Liver (tissue), 9 donors: ENCODE data around the gene TMEM117. TPM values are rescaled to one million over a fixed set of nuclear protein-coding genes. Genes with fewer than 3 reads are reported as not detected.

Source experiments
- DNase-seq: peaks from one replicate; pipeline ENCODE4 v3.0.0-alpha.2; 2017; ENCODE audit warnings: low spot score
- H3K27ac ChIP-seq, 2 donors: one replicate each; pipeline ENCODE4 v1.7.0; 2013; ENCODE audit warnings: inconsistent platforms in 2 of 2, low read length in 2 of 2, control low read depth in 1 of 2, low read depth in 1 of 2, mild to moderate bottlenecking in 1 of 2
- H3K27me3 ChIP-seq, 4 donors: one replicate each; pipeline versions ENCODE4 v1.6.1 to v1.7.0; 2013; ENCODE audit warnings: low read length in 3 of 4, inconsistent platforms in 1 of 4, mild to moderate bottlenecking in 1 of 4, moderate library complexity in 1 of 4; ENCODE audit not compliant: control insufficient read depth in 4 of 4, insufficient read depth in 4 of 4
- H3K36me3 ChIP-seq, 4 donors: one replicate each; pipeline versions ENCODE4 v1.6.1 to v1.7.0; 2013; ENCODE audit warnings: low read length in 3 of 4, mild to moderate bottlenecking in 3 of 4, low read depth in 1 of 4, moderate library complexity in 1 of 4; ENCODE audit not compliant: control insufficient read depth in 4 of 4, insufficient read depth in 3 of 4
- H3K4me1 ChIP-seq, 4 donors: one replicate each; pipeline versions ENCODE4 v1.6.1 to v1.7.0; 2013; ENCODE audit warnings: low read length in 3 of 4, mild to moderate bottlenecking in 3 of 4, moderate library complexity in 1 of 4; ENCODE audit not compliant: control insufficient read depth in 4 of 4, insufficient read depth in 4 of 4
- H3K4me3 ChIP-seq, 3 donors: one replicate each; pipeline versions ENCODE4 v1.6.1 to v1.7.0; 2013; ENCODE audit warnings: low read length in 3 of 3, control low read depth in 1 of 3, low read depth in 1 of 3, mild to moderate bottlenecking in 1 of 3
- H3K9ac ChIP-seq, 2 donors: one replicate each; pipeline ENCODE4 v1.7.0; 2013; ENCODE audit warnings: low read length in 2 of 2, mild to moderate bottlenecking in 2 of 2, moderate library complexity in 2 of 2, control low read depth in 1 of 2, low read depth in 1 of 2
- H3K9me3 ChIP-seq, 4 donors: one replicate each; pipeline versions ENCODE4 v1.6.1 to v1.7.0; 2013; ENCODE audit warnings: low read length in 3 of 4; ENCODE audit not compliant: control insufficient read depth in 4 of 4
- EGR1 ChIP-seq, 2 donors: IDR thresholded peaks; 2 replicates each; pipeline ENCODE4 v1.6.1; 2016 to 2018; ENCODE audit warnings: antibody characterized with exemption in 2 of 2, low read depth in 2 of 2
- FOXA1 ChIP-seq: IDR thresholded peaks from 2 replicates; pipeline ENCODE4 v1.6.1; 2016; ENCODE audit warnings: antibody characterized with exemption
- FOXA2 ChIP-seq: IDR thresholded peaks from 2 replicates; pipeline ENCODE4 v1.6.1; 2016; ENCODE audit warnings: antibody characterized with exemption
- GABPA ChIP-seq, 2 donors: IDR thresholded peaks in 1 of 2; conservative IDR thresholded peaks in 1 of 2; 2 replicates each; pipeline ENCODE4 v1.6.1; 2016; ENCODE audit warnings: antibody characterized with exemption in 2 of 2, mild to moderate bottlenecking in 1 of 2, moderate library complexity in 1 of 2
- HNF4A ChIP-seq, 2 donors: conservative IDR thresholded peaks; 2 replicates each; pipeline ENCODE4 v1.6.1; 2016; ENCODE audit warnings: antibody characterized with exemption in 2 of 2, mild to moderate bottlenecking in 2 of 2
- HNF4G ChIP-seq: IDR thresholded peaks from 2 replicates; pipeline ENCODE4 v1.6.1; 2016; ENCODE audit warnings: antibody characterized with exemption
- JUND ChIP-seq, 2 donors: IDR thresholded peaks; 2 replicates each; pipeline ENCODE4 v1.6.1; 2016; ENCODE audit warnings: antibody characterized with exemption in 2 of 2
- NR2F2 ChIP-seq: IDR thresholded peaks from 2 replicates; pipeline ENCODE4 v1.6.1; 2016; ENCODE audit warnings: antibody characterized with exemption
- RAD21 ChIP-seq, 2 donors: IDR thresholded peaks; 2 replicates each; pipeline ENCODE4 v1.6.1; 2016; ENCODE audit warnings: antibody characterized with exemption in 2 of 2, mild to moderate bottlenecking in 2 of 2
- RXRA ChIP-seq, 2 donors: IDR thresholded peaks; 2 replicates each; pipeline ENCODE4 v1.6.1; 2017 to 2018; ENCODE audit warnings: antibody characterized with exemption in 2 of 2, mild to moderate bottlenecking in 1 of 2
- TAF1 ChIP-seq: conservative IDR thresholded peaks from 2 replicates; pipeline ENCODE4 v1.6.1; 2016; ENCODE audit warnings: antibody characterized with exemption, mild to moderate bottlenecking
- WGBS: extraction: QIAGEN DNeasy Blood & Tissue Kit; methylation state at CpG from one replicate; pipeline ENCODE4 v1.1.7; 2013; 5-methylcytosine and 5-hydroxymethylcytosine counted together
- polyA plus RNA-seq, 2 donors: library from polyadenylated mRNA; stranded (reverse) in 1 of 2; unstranded in 1 of 2; fragments of 200-250 nt in 1 of 2; fragments of >200 nt in 1 of 2; fragmentation: Nextera tagmentation in 1 of 2; extraction: Ambion mirVana in 1 of 2; gene quantifications; one replicate each; pipeline versions ENCODE4 v1.2.1 to v1.2.3, GENCODE V29; 2013 to 2015
- total RNA-seq, 2 donors: library from RNA; depleted of rRNA; stranded (reverse); fragments of >200 nt; gene quantifications; one replicate each; pipeline ENCODE4 v1.2.3, GENCODE V29; 2014
- TF ChIP-seq, protein P1 (sequence below): IDR thresholded peaks from 2 replicates; pipeline ENCODE4 v1.6.1; 2016; ENCODE audit warnings: antibody characterized with exemption
- TF ChIP-seq, protein P2 (sequence below): fragments of 150-350 bp; IDR thresholded peaks from 2 replicates; pipeline ENCODE4 v1.5.1; 2017; ENCODE audit warnings: improper control_type of control experiment, low read depth, low read length; ENCODE audit not compliant: missing input control
- TF ChIP-seq, protein P3 (sequence below): IDR thresholded peaks from 2 replicates; pipeline ENCODE4 v1.6.1; 2016; ENCODE audit warnings: antibody characterized with exemption, mild to moderate bottlenecking
- TF ChIP-seq, protein P4 (sequence below): IDR thresholded peaks from 2 replicates; pipeline ENCODE4 v1.6.1; 2016; ENCODE audit warnings: antibody characterized with exemption
- TF ChIP-seq, protein P5 (sequence below): IDR thresholded peaks from 2 replicates; pipeline ENCODE4 v1.6.1; 2016; ENCODE audit warnings: antibody characterized with exemption
- donor health status: healthy.
- donor health status: healthy.
- donor health status: healthy.
- donor health status: healthy.
- donor health status: healthy.

TMEM117 gene
- total and polyA plus RNA-seq, 4 donors, result 2.0 to 5.9 (median 3.9) TPM

DNA sequence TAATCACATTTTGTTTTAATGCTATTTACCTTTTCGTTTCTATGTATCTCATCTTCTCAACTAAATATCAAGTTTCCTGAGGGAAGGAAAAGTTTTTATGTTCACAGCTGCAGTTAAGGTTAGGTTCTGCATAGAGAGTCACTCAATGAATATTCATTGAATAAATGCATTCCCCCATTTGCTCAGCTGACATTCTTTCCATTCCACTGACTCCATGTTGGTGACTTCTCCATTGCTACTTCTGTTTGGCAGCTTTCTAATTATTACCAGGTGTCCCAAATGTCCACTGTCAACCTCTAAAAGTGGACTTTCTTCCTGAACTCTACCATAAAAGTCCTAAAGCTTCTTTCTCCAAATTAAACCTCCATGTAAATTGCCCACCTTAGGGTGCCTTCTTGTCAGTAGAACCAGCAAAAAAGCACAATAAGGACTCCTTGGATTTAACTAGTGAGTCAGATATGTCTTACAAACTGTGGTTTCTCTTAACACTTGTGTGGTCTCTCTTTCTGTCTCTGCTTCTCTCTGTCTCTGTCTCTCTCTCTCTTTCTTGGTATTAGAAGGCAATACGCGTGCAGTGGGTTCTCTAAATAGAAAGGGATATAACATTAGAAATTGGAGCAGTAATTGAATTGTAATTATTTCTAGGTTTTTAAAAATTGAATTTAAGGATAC is 85.9 kb downstream of the TMEM117 start:
- H3K27me3 ChIP-seq, result no peaks in the 10 kb centered on the region
- H3K9me3 ChIP-seq, result no peaks in the 10 kb centered on the region
- 96% methylated on average over 3 of the region's 3 CpGs for WGBS
- H3K36me3 ChIP-seq, result peaks cover 0 to 1% (median 0%) of the 10 kb centered on the region in 4 donors
- no peaks in the 10 kb centered on the region for H3K4me1 ChIP-seq
- no peak for DNase-seq
- no peak overlapping the region for H3K9ac ChIP-seq
- TF ChIP-seq NR2F2 (no peak), HNF4G (no peak), FOXA2 (no peak), FOXA1 (no peak), GABPA (IDR thresholded peaks at IDR 0.05 in 1 of 2, conservative IDR thresholded peaks at IDR 0.05 in 1 of 2) (no peak), JUND (IDR thresholded peaks at IDR 0.05) (no peak), EGR1 (IDR thresholded peaks at IDR 0.05; ENCODE audit: low read depth in 2 of 2) (no peak), TAF1 (no peak), RAD21 (IDR thresholded peaks at IDR 0.05) (no peak), RXRA (IDR thresholded peaks at IDR 0.05) (no peak), HNF4A (conservative IDR thresholded peaks at IDR 0.05) (no peak)
- TF ChIP-seq, protein P1, sequence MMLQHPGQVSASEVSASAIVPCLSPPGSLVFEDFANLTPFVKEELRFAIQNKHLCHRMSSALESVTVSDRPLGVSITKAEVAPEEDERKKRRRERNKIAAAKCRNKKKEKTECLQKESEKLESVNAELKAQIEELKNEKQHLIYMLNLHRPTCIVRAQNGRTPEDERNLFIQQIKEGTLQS, result no peak
- TF ChIP-seq, protein P2, sequence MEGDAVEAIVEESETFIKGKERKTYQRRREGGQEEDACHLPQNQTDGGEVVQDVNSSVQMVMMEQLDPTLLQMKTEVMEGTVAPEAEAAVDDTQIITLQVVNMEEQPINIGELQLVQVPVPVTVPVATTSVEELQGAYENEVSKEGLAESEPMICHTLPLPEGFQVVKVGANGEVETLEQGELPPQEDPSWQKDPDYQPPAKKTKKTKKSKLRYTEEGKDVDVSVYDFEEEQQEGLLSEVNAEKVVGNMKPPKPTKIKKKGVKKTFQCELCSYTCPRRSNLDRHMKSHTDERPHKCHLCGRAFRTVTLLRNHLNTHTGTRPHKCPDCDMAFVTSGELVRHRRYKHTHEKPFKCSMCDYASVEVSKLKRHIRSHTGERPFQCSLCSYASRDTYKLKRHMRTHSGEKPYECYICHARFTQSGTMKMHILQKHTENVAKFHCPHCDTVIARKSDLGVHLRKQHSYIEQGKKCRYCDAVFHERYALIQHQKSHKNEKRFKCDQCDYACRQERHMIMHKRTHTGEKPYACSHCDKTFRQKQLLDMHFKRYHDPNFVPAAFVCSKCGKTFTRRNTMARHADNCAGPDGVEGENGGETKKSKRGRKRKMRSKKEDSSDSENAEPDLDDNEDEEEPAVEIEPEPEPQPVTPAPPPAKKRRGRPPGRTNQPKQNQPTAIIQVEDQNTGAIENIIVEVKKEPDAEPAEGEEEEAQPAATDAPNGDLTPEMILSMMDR, result no peak
- TF ChIP-seq, protein P3, sequence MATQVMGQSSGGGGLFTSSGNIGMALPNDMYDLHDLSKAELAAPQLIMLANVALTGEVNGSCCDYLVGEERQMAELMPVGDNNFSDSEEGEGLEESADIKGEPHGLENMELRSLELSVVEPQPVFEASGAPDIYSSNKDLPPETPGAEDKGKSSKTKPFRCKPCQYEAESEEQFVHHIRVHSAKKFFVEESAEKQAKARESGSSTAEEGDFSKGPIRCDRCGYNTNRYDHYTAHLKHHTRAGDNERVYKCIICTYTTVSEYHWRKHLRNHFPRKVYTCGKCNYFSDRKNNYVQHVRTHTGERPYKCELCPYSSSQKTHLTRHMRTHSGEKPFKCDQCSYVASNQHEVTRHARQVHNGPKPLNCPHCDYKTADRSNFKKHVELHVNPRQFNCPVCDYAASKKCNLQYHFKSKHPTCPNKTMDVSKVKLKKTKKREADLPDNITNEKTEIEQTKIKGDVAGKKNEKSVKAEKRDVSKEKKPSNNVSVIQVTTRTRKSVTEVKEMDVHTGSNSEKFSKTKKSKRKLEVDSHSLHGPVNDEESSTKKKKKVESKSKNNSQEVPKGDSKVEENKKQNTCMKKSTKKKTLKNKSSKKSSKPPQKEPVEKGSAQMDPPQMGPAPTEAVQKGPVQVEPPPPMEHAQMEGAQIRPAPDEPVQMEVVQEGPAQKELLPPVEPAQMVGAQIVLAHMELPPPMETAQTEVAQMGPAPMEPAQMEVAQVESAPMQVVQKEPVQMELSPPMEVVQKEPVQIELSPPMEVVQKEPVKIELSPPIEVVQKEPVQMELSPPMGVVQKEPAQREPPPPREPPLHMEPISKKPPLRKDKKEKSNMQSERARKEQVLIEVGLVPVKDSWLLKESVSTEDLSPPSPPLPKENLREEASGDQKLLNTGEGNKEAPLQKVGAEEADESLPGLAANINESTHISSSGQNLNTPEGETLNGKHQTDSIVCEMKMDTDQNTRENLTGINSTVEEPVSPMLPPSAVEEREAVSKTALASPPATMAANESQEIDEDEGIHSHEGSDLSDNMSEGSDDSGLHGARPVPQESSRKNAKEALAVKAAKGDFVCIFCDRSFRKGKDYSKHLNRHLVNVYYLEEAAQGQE, result no peak
- TF ChIP-seq, protein P4, sequence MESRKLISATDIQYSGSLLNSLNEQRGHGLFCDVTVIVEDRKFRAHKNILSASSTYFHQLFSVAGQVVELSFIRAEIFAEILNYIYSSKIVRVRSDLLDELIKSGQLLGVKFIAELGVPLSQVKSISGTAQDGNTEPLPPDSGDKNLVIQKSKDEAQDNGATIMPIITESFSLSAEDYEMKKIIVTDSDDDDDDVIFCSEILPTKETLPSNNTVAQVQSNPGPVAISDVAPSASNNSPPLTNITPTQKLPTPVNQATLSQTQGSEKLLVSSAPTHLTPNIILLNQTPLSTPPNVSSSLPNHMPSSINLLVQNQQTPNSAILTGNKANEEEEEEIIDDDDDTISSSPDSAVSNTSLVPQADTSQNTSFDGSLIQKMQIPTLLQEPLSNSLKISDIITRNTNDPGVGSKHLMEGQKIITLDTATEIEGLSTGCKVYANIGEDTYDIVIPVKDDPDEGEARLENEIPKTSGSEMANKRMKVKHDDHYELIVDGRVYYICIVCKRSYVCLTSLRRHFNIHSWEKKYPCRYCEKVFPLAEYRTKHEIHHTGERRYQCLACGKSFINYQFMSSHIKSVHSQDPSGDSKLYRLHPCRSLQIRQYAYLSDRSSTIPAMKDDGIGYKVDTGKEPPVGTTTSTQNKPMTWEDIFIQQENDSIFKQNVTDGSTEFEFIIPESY, result no peak
- TF ChIP-seq, protein P5, sequence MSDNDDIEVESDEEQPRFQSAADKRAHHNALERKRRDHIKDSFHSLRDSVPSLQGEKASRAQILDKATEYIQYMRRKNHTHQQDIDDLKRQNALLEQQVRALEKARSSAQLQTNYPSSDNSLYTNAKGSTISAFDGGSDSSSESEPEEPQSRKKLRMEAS, result no peak
- no peak overlapping the region for H3K27ac ChIP-seq
- no peak overlapping the region for H3K4me3 ChIP-seq
